ENCODE data around the gene COL8A1. TPM values are rescaled to one million over a fixed set of nuclear protein-coding genes. Genes with fewer than 3 reads are reported as not detected.

The COL8A1 gene
- total RNA-seq, 1 donor from 2014 or later = 3,403 TPM

- no peak for TF ChIP-seq CTCF (IDR thresholded peaks at IDR 0.05)
- Mint-ChIP-seq H3K4me3 (ENCODE audit: unreplicated experiment) (no peak overlapping the region), H3K9me3 (ENCODE audit: unreplicated experiment) (peaks cover 14% of the 10 kb centered on the region), H3K36me3 (ENCODE audit: unreplicated experiment) (no peaks in the 10 kb centered on the region), H3K27me3 (ENCODE audit: unreplicated experiment) (no peaks in the 10 kb centered on the region), H3K27ac (ENCODE audit: unreplicated experiment) (no peak overlapping the region), H3K4me1 (ENCODE audit: unreplicated experiment) (peaks cover 7% of the 10 kb centered on the region)
- DNase-seq (ENCODE audit: extremely low spot score, unreplicated experiment) = no peak
These were observed 31.2 kb upstream of the COL8A1 start for GRCh38 chr3:99607151-99607550.

GRCh38 chr3:99614768-99615167, 23.6 kb upstream of the COL8A1 start:
- peaks cover 13% of the 10 kb centered on the region for H3K9me3 Mint-ChIP-seq (ENCODE audit: unreplicated experiment)
- no peak for DNase-seq (ENCODE audit: extremely low spot score, unreplicated experiment)
- peaks cover 7% of the 10 kb centered on the region for H3K4me1 Mint-ChIP-seq (ENCODE audit: unreplicated experiment)
- no peaks in the 10 kb centered on the region for H3K27me3 Mint-ChIP-seq (ENCODE audit: unreplicated experiment)
- no peak overlapping the region for H3K27ac Mint-ChIP-seq (ENCODE audit: unreplicated experiment)
- TF ChIP-seq CTCF (IDR thresholded peaks at IDR 0.05) = no peak
- no peaks in the 10 kb centered on the region for H3K36me3 Mint-ChIP-seq (ENCODE audit: unreplicated experiment)
- H3K4me3 Mint-ChIP-seq (ENCODE audit: unreplicated experiment) = no peak overlapping the region

- Mint-ChIP-seq H3K4me1 (ENCODE audit: unreplicated experiment) (peaks cover 12% of the 10 kb centered on the region), H3K36me3 (ENCODE audit: unreplicated experiment) (no peaks in the 10 kb centered on the region), H3K4me3 (ENCODE audit: unreplicated experiment) (no peak overlapping the region), H3K27me3 (ENCODE audit: unreplicated experiment) (no peaks in the 10 kb centered on the region), H3K27ac (ENCODE audit: unreplicated experiment) (no peak overlapping the region), H3K9me3 (ENCODE audit: unreplicated experiment) (no peaks in the 10 kb centered on the region)
- TF ChIP-seq CTCF (IDR thresholded peaks at IDR 0.05) = no peak
- no peak for DNase-seq (ENCODE audit: extremely low spot score, unreplicated experiment)
These were observed 18.2 kb upstream of the COL8A1 start for GRCh38 chr3:99620077-99620767.

- no peak for DNase-seq (ENCODE audit: extremely low spot score, unreplicated experiment)
These were observed 17.4 kb upstream of the COL8A1 start for GRCh38 chr3:99620976-99621375.

More at GRCh38 chr3:99620976-99621375, 17.4 kb upstream of the COL8A1 start:
- Mint-ChIP-seq H3K36me3 (ENCODE audit: unreplicated experiment) (no peaks in the 10 kb centered on the region), H3K27ac (ENCODE audit: unreplicated experiment) (no peak overlapping the region), H3K27me3 (ENCODE audit: unreplicated experiment) (no peaks in the 10 kb centered on the region), H3K4me1 (ENCODE audit: unreplicated experiment) (peaks cover 20% of the 10 kb centered on the region), H3K9me3 (ENCODE audit: unreplicated experiment) (no peaks in the 10 kb centered on the region), H3K4me3 (ENCODE audit: unreplicated experiment) (no peak overlapping the region)
- no peak for TF ChIP-seq CTCF (IDR thresholded peaks at IDR 0.05)
